Stimulated activated CD4-positive, alpha-beta T cell treated with anti-CD3 and anti-CD28 coated beads, Interleukin-4, amount 100 ng/mL, for 1 hour (primary cell): ENCODE measurements around the gene CTH.
A peak's percentile ranks its signal among the peaks of the same experiment; 100 is the strongest.
"Not testable (repeated sequence)": the region's sequence is repeated elsewhere in the genome, so short reads cannot be mapped to it uniquely, and the experiment has no call there.

Experiments
- DNase-seq: peaks from one replicate; pipeline ENCODE4 v3.0.0-alpha.2; 2020

The CTH gene

DNA sequence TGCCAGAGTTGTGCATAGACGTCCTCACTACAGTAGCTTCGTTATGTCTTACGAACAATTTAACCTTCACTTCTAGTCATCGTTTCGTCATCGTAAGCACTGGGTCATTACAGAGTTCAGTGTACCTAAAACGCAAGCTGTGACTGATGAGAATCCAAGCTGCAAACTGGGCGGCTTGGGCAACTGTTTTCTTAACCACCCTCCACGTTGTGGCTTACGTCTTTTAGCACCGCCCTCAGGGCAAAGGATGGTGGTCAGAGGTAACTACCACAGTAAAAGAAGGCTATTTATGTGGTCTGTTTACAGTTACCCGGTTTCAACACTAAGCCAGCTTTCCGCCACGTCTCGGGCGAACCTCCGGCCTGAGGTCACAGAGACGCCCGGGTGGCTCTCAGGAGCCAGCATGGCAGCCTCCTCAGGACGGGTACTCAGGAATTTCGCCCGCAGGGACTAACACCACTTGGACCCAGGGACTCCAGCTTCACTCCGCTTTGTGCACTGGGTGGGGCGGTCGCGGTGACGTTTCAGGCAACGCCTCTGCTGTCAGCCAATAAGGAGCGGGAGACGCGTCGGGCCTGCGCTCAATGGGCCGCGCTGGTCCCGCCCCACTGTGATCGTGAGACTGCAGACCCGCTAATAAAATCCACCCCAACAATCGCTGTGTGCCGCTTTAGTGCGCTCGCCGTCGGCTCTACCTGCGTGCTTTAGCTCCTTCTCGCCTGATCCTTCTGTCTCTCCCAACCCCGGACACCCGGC is at the start of gene CTH:
TSS of gene CTH (plus strand) at position 665 of the 756 bp plus-strand sequence. CDS start 148 bp downstream, outside the sequence.
- peak; percentile 91 for DNase-seq

- no peak for DNase-seq
Observed at GRCh38 chr1:70361727-70362398, 49.2 kb upstream of the CTH start.

DNA sequence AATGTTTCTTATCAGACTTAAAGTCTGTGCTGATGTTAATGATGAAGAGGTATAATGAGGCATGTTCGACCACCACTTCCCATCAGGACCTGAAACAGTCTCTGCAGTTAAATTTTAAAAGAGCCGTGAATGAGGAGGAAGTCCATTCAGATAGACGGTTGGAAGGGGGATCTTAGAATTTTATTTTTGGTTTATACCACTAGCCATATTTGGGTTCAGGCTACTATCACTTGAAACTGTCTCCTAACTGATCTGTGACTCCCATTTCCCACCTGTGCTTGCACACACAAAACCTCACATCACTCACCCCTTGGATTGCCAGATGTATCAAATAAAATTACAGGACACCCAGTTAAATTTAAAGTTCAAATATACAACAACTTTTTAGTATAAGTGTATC is 46.6 kb upstream of the CTH start:
- no peak for DNase-seq

DNA sequence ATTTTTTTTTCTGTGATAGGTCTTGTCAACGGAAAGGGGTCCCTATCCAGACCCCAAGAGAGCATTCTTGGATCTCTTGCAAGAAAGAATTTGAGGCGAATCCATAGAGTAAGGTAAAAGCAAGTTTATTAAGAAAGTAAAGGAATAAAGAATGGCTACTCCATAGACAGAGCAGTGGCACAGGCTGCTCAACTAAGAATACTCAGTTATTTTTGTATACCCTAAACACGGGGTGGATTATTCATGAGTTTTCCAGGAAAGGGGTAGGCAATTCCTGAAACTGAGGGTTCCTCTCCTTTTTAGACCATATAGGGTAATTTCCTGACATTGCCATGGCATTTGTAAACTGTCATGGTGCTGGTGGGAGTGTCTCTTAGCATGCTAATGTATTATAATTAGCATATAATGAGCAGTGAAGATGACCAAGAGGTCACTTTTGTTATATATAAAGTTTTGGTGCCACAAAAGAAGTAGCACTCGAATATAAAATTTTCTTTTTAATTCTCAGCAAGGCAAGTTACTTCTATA is 44.6 kb upstream of the CTH start:
- not testable (repeated sequence) for DNase-seq

DNA sequence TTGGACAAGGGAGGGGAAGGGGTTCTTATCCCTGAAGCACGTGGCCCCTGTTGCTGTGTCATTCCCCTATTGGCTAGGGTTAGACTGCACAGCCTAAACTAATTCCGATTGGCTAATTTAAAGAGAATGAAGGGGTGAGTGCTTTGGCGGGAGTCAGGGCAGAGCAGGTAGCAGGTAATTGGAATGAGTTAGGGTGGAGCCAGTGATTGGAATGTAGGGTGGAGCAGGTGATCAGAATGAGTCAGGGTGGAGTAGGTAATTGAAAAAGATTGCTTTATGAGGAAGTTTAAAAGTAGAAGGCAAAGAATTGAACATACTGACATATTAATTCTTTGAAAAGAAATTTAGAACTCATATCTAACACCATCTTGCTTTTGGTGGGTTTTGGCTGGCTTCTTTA is 44.1 kb upstream of the CTH start:
- not testable (repeated sequence) for DNase-seq

- DNase-seq: not testable (repeated sequence)
Observed at GRCh38 chr1:70367397-70367796, 43.7 kb upstream of the CTH start.

GRCh38 chr1:70371586-70371985 is 39.5 kb upstream of the CTH start:
- DNase-seq: not testable (repeated sequence)

DNA sequence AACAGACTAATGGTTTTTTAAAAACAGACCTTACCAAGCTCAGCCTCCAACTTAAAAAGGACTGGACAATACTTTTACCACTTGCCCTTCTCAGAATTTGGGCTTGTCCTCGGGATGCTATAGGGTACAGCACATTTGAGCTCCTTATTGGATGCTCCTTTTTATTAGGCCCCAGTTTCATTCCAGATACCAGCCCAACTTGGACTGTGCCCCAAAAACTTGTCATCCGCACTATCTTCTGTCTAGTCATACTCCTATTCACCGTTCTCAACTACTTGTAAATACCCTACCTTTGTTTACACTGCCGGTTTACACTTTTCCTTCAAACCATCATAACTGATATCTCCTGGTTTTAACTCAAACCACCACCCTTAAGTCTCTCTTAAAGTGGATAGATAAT is 38.6 kb upstream of the CTH start:
- DNase-seq: no peak

DNA sequence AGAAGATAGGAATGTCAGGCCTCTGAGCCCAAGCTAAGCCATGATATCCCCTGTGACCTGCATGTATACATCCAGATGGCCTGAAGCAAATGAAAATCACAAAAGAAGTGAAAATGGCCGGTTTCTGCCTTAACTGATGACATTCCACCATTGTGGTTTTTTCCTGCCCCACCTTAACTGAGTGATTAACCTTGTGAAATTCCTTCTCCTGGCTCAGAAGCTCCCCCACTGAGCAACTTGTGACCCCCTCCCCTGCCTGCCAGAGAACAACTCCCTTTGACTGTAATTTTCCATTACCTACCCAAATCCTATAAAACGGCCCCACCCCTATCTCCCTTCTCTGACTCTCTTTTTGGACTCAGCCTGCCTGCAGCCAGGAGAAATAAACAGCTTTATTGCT is 37.5 kb upstream of the CTH start:
- not testable (repeated sequence) for DNase-seq

- no peak for DNase-seq
Observed at GRCh38 chr1:70376196-70376595, 34.9 kb upstream of the CTH start.

DNA sequence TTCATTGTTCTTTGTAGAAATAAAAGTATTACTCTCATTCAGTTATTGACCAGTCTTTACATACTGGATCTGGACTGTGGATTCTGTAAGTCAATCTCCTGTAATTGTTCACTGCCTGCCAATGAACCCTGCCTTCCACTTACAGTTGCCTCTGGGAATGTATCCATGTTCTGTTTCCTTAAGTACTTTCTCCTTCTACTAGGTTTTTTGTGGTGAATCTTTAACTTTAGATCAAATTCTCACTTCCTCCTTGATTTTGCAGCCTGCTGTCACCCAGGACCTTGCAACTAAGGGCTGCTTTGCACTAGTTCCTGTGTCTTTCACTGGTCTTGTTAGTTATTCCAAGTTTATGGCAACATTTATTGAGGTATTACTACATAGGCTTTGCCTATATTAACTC is 28.4 kb upstream of the CTH start:
- DNase-seq: no peak

DNA sequence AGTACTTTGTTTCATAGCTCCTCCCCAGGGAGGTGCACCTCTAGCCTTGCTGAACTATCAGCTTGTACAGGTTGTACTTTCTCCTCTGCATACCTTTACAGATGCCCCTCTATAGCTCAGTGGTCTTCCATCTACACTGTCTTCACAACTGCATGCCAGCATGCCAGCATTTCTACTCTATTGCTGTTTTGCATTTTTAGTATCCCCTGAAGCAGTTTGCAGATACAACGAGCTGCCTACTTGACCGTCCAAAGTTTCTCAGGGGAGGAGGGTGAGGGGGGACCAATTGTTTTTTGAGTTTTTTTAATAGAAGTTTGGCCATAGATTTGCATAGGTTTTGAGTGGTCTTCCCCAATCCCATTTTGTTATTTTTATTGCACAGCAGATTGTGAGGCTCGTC is 27.6 kb upstream of the CTH start:
- DNase-seq: no peak

DNA sequence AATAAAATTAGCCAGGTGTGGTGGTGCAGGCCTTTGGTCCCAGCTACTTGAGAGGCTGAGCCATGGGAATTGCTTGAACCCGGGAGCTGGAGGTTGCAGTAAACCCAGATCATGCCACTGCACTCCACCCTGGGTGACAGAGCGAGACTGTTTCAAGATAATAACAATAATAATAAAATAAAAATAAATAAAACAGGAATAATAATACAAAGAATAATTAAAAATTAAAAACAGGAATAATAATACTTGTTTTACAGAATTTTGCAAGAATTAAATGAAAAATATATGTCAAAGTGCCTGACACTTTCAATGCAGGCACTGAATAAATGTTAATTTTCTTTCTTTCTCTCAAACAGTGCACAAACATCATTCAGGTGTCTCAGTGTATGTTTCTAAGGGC is 26.5 kb upstream of the CTH start:
- DNase-seq: no peak

DNA sequence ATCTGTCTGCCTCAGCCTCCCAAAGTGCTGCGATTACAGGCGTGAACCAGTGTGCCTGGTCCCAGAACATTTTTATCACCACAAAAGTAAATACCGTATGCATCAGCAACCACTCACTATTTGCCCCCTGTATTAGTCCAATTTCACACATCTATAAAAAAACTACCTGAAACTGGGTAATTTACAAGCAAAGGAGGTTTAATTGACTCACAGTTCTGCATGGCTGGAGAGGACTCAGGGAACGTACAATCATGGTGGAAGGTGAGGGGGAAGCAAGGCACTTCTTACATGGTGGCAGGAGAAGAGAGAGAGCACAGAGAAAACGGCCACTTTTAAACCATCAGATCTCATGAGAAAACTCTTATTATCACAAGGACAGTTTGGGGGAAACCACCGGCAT is 25.6 kb upstream of the CTH start:
- no peak for DNase-seq

DNA sequence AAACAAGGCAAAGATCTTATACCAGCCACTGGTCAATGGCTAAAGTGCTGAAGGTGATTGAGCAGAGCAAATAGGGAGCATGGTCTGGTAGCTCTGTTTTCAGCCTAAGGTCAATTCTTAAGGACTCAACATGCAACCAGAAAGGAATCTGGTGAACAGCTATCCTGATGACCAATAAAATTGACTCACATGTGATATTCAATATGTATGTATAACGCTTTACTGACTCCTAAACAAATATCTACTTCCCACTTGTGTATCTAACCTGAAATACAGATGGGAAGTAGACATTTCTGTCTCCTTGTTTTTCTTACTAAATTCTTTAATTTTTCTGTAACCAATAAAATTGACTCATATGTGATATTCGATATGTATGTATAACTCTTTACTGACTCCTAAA is 24.9 kb upstream of the CTH start:
- no peak for DNase-seq

DNA sequence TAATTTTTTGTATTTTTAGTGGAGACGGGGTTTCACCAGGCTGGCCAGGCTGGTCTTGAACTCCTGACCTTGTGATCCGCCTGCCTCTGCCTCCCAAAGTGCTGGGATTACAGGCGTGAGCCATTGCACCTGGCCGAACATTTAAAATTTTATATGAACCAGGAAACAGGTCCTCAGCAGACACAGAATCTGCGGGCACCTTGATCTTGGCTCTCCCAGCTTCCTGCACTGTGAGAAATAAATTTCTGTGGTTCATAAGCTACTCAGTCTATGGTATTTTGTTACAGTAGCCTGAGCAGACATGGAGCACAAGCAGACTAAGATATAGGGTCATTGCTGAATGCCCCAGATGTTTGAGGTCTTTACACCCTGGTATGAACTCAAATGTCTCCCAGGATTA is 23.6 kb upstream of the CTH start:
- DNase-seq: no peak

- DNase-seq: no peak
Observed at GRCh38 chr1:70392626-70393025, 18.4 kb upstream of the CTH start.

DNA sequence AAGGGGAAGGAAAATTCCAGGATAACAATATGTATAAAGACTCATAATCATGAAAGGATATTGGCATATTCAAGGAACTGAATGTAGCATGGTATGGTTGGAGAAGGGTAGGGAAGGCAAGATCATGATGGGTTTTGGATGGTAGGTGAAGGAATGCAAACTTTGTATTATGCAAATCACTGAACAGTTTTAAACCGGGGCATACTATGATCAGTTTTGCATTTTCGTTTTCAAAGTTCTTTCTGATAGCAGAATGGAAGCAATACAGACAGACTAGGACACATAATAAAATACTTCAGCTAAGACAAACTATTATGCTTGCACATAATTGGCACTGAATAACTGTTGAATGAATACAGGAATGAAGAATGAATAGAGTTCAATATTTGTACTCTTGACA is 14.5 kb upstream of the CTH start:
- DNase-seq: no peak

- DNase-seq: no peak
Observed at GRCh38 chr1:70397013-70397412, 14.1 kb upstream of the CTH start.

- no peak for DNase-seq
Observed at GRCh38 chr1:70400335-70400734, 10.7 kb upstream of the CTH start.

GRCh38 chr1:70401974-70402373 is 9.1 kb upstream of the CTH start:
- DNase-seq: no peak

GRCh38 chr1:70403759-70404158 is 7.3 kb upstream of the CTH start:
- DNase-seq: no peak

DNA sequence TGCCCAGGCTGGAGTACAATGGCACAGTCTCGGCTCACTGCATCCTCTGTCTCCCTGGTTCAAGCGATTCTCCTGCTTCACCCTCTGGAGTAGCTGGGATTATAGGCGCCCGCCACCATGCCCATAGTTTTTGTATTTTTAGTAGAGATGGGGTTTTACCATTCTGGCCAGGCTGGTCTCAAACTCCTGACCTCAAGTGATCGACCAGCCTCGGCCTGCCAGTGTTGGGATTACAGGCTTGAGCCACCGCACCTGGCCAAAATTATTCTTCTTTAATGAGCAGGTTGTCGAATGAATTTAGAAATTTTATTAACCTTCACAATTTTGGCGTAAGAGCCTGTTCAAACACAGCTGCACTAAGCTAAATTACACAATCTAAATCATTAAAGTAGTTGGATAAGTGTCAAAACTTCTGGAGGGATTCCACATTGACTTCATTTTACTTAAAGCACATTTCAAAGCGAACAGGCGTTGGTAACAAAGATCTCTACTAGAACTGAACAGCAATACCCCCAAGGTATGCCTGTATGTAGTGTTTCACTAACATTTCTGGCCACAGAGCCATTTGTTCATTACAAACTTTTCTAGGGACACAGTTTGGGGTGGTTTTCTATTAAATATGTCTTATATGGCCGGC is 5.2 kb upstream of the CTH start:
- DNase-seq: no peak

DNA sequence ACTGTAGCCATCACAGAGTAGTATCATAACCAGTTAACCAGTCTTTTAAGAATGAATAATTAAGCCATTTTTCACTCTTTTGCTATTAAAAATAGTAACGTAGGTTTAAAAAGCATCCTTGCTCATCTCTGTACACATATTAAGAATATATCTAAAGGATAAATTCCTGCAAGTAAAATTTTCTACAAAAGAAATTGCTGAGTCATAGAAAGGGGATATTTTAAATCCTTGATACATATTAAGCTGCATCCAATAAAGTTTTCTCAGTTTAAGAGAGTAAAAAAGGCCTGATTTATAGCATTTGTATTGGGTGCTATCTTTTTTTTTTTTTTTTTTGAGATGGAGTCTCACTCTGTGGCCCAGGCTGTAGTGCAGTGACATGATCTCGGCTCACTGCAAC is 1.9 kb upstream of the CTH start:
- no peak for DNase-seq
